ENCODE results near the gene HECTD4. TPM values are rescaled to one million over a fixed set of nuclear protein-coding genes. Genes with fewer than 3 reads are reported as not detected.
"Not testable (repeated sequence)": the region's sequence is repeated elsewhere in the genome, so short reads cannot be mapped to it uniquely, and the experiment has no call there.

Gene HECTD4
- total RNA-seq, 1 experiment from 2014 or later = 4.6 TPM

GRCh38 chr12:112158461-112159145 is 223.6 kb downstream of the HECTD4 start:
- in situ Hi-C loops (cut with HindIII; ENCODE audit: low sequenced_read_pairs); DNase-seq (ENCODE audit: low spot score): not testable (repeated sequence)

- in situ Hi-C loops (cut with HindIII; ENCODE audit: low sequenced_read_pairs) = no loop called here
- no peak for DNase-seq (ENCODE audit: low spot score)
These were observed 228.4 kb downstream of the HECTD4 start for GRCh38 chr12:112153893-112154219.

DNA sequence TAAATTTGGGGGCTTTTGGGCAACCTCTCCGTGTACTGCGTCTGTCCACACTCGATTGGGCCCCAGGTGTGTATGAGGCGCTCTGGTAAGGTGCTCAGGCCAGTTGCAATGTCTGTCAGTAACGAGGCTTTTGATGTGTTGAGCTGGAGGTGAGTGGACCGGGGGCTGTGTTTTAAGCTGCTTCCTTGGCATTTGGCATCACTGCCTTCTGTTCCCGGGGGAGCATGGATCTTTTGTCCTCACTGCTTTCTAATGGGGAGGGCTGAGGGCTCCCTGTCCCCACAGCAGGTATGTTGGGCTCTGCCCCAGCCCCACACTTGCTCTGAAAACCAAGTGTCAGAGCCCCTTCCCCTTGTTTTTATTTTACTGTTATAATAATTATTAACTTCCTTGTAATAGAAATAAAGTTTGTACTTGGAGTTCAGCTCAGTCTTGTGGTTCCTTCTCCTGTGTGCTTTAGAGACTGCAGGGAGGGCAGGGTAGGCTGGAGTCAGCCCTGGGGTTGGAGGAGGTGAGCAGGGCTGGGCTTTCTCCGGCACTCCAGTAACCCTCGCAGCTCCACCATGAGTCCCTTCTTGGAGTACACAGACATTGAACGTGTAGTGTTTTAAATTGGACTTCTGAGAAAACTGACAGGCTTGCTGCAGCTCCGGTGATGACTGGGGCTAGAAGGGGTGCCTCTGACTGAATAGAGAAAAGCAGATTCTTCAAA is 228.9 kb downstream of the HECTD4 start:
- in situ Hi-C loops (cut with HindIII; ENCODE audit: low sequenced_read_pairs) = no loop called here
- no peak for DNase-seq (ENCODE audit: low spot score)

DNA sequence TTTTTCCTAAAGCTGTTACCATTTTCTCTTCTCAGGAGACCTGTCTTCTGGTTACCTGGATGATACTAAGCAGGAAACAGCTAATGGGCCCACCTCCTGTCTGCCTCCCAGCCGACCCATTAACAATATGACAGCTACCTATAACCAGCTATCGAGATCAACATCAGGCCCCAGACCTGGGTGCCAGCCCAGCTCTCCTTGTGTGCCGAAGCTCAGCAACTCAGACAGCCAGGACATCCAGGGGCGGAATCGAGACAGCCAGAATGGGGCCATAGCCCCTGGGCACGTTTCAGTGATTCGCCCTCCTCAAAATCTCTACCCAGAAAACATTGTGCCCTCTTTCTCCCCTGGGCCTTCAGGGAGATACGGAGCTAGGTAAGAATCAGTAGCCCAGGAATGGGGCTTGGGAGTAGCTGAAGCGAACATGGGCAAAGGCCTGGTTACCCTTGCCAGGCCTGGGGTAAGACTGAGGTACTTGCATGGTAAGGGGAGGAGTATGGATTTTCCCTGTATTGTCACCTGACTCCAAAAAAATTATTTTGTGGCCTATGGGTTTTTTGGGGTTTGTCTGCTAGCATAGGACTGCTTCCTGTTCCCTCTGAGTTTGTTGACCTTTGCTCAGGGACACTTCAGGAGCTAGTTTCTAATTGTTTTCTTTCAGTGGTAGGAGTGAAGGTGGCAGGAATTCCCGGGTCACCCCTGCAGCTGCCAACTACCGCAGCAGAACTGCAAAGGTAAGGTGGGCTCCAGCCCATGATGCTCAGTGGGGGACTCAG is 230.3 kb downstream of the HECTD4 start:
- no peak for DNase-seq (ENCODE audit: low spot score)
- in situ Hi-C loops (cut with HindIII; ENCODE audit: low sequenced_read_pairs) = no loop called here

DNA sequence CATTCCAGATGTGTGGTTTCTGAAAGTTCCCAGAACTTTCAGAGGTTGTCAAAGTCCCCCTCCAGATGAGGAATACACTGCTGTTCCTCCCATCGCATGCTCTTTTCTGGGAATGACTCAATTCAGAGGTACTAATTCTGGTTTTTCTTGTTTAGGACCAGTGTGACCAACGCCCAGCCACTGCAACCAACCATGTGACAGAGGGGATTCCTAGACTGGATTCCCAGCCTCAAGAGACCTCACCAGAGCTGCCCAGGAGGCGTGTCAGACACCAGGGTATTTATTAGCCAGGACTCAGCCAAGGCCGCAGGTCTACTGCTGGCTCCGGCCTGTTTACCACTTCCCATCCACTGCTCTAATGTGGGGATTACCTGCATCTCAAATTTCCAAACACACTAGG is 232.6 kb downstream of the HECTD4 start:
- in situ Hi-C loops (cut with HindIII; ENCODE audit: low sequenced_read_pairs) = no loop called here
- DNase-seq (ENCODE audit: low spot score) = no peak

- no peak for DNase-seq (ENCODE audit: low spot score)
These were observed 234.2 kb downstream of the HECTD4 start for GRCh38 chr12:112148031-112148513.

DNA sequence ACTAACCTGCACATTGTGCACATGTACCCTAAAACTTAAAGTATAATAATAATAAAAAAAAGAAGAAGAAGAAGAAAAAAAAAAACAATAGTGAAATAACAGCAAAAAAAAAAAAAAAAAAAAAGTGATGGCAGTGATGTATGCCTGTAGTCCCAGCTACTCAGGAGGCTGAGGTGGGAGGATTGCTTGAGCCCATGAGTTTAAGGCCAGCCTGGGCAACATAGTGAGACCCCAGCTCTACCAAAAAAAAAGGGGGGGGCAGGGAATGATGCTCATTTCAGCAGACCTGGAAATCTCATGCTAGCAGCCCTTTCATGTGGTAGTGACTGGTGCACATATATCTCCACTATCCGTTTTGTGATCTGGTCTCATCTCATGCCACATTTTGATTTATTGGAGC is 236.1 kb downstream of the HECTD4 start:
- in situ Hi-C loops (cut with HindIII; ENCODE audit: low sequenced_read_pairs) = no loop called here
- no peak for DNase-seq (ENCODE audit: low spot score)

More at GRCh38 chr12:112148031-112148513, 234.2 kb downstream of the HECTD4 start:
- in situ Hi-C loops (cut with HindIII; ENCODE audit: low sequenced_read_pairs) = no loop called here

DNA sequence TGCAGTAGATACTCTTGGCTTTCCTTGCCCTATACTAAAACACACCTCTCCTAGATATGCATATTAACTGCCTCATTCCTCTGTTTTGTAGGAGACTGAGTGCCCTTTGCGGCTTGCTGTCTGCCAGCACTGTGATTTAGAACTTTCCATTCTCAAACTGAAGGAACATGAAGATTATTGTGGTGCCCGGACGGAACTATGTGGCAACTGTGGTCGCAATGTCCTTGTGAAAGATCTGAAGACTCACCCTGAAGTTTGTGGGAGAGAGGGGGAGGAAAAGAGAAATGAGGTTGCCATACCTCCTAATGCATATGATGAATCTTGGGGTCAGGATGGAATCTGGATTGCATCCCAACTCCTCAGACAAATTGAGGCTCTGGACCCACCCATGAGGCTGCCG is 241.5 kb downstream of the HECTD4 start:
- no peak for DNase-seq (ENCODE audit: low spot score)

GRCh38 chr12:112134731-112135130 is 247.5 kb downstream of the HECTD4 start:
- DNase-seq (ENCODE audit: low spot score) = no peak
- in situ Hi-C loops (cut with HindIII; ENCODE audit: low sequenced_read_pairs) = no loop called here

More for the DNA sequence above, 241.5 kb downstream of the HECTD4 start:
- in situ Hi-C loops (cut with HindIII; ENCODE audit: low sequenced_read_pairs) = no loop called here

- no peak for DNase-seq (ENCODE audit: low spot score)
- in situ Hi-C loops (cut with HindIII; ENCODE audit: low sequenced_read_pairs) = no loop called here
These were observed 248.8 kb downstream of the HECTD4 start for GRCh38 chr12:112133418-112133817.

- in situ Hi-C loops (cut with HindIII; ENCODE audit: low sequenced_read_pairs) = no loop called here
These were observed 250.5 kb downstream of the HECTD4 start for GRCh38 chr12:112131686-112132085.

GRCh38 chr12:112130441-112130998 is 251.7 kb downstream of the HECTD4 start:
- in situ Hi-C loops (cut with HindIII; ENCODE audit: low sequenced_read_pairs) = no loop called here

More at GRCh38 chr12:112131686-112132085, 250.5 kb downstream of the HECTD4 start:
- no peak for DNase-seq (ENCODE audit: low spot score)

DNA sequence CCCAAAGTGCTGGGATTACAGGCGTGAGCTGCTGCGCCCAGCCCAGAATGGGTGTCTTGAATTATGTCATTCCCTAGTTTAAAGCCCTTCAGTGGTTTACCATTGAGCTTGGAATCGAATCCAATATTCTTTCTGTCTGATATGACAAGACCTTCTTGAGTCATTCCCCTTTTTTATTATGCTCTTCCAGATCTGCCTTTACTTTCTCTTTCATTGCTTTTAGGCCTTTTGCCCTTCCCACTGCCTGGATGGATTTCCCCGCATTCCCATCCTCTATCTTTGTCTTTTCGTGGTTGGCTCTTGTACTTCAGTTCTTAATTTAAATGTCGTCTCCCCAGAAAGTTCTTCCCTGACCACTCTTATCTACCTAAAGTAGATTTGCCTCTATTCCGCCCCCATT is 255.3 kb downstream of the HECTD4 start:
- no peak for DNase-seq (ENCODE audit: low spot score)
- in situ Hi-C loops (cut with HindIII; ENCODE audit: low sequenced_read_pairs) = no loop called here

More at GRCh38 chr12:112130441-112130998, 251.7 kb downstream of the HECTD4 start:
- no peak for DNase-seq (ENCODE audit: low spot score)

DNA sequence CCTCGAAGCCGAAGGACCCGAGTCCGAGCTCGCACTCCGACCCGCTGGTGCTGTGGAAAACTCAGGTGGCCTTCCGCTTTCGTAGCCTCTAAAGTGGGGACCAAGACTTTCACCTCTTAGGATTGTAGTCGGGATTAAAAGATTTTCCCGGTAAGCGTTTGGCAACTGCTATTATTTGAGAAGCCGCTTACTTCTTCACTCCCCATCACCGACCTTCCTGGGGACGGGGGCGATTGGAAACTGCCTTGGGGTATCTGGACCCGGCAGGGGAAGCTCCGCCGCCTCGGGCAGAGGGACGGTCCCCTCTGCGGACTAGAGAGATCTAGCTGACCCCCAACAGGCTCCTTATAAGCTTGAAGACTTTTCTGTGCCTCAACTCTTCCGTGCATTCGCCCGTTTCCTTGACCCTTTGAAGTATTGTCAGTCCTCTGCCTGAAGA is 256.2 kb downstream of the HECTD4 start:
- no peak for DNase-seq (ENCODE audit: low spot score)

DNA sequence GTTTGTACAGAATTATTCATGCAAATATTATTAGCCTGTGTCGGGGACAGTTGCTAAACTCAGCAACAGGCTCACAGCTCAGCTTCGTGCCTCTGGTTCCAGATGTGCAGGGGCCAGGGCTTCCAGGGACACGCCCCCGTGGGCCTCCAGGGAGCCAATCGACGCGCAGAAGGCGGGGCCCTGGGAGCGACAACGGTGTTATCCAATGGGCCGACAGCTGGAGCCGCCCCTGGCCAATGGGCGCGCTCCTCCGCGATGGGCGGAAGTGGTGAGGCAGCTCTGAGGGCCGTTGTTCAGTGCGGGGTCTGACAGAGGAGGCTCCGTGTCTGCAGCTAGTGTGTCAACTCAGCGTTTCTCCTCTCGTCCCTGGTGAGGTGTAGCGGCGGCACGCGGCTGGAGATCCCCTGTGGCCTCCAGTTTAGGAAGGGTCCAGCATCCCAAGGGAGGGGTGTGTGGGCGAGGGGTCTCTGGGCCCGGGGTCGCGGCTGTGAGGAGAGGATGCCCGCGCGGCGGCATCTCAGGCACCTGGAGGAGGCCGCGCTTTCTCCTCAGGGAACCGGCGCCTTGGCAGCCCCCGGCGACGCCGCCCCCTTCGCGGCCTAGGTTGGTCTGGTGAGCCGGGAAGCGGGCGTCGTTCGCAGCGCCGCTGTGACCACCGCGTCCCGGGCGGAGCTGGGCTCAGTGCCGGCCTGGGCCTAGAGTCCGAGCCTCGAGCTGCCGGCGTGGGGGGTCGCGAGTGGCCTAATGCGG is 256.8 kb downstream of the HECTD4 start, which contains the start of gene TRAFD1:
Gene TRAFD1, plus strand, starts transcription at position 311 of the 750 bp plus-strand sequence. CDS start 4,963 bp downstream, outside the sequence.
- DNase-seq (ENCODE audit: low spot score) = peak; percentile 95
- in situ Hi-C loops (cut with HindIII; ENCODE audit: low sequenced_read_pairs) = no loop called here

More for the DNA sequence above, 256.2 kb downstream of the HECTD4 start:
- in situ Hi-C loops (cut with HindIII; ENCODE audit: low sequenced_read_pairs) = no loop called here

DNA sequence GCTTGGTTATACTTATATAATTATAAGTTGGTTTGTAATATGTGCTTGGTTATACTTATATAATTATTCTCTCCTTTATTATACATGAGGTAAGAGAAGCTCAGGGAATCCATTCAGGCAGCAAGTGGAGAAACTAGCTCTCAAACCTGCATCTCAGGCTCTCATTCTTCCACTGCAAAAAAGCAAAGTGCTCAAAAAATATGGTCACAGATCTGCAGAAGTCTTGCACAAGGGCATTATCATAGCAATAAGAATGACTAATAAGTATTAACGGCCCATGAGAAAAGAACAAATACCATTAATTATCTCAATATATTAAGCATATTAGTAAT is 257.3 kb downstream of the HECTD4 start:
- in situ Hi-C loops (cut with HindIII; ENCODE audit: low sequenced_read_pairs) = no loop called here
- DNase-seq (ENCODE audit: low spot score) = no peak

- no peak for DNase-seq (ENCODE audit: low spot score)
- in situ Hi-C loops (cut with HindIII; ENCODE audit: low sequenced_read_pairs) = no loop called here
These were observed 259.2 kb downstream of the HECTD4 start for GRCh38 chr12:112122823-112123690.

Data from G401 (cell line).